ENCODE measurements around the gene CSTPP1.

Gene CSTPP1

DNA sequence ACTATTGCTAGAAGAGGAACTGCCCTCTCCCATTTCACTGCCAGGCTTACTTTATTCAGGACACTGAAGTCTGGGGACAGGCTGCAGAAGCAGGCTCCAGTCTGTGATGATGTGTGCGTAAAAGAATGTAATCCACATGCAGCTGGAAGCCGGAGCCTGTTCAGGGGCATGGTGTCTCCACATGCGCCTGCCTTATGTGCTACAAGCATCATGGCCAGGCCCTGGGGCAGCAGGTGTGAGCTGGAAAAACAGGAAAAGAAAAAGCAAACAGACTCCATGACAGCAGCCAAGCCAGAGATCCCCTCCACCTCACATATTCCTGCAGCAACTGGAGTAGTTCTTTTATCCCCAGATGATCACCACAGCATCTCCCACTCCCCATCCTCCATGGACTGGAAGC lies 206.8 kb downstream of the CSTPP1 start:
- no peak for ATAC-seq

DNA sequence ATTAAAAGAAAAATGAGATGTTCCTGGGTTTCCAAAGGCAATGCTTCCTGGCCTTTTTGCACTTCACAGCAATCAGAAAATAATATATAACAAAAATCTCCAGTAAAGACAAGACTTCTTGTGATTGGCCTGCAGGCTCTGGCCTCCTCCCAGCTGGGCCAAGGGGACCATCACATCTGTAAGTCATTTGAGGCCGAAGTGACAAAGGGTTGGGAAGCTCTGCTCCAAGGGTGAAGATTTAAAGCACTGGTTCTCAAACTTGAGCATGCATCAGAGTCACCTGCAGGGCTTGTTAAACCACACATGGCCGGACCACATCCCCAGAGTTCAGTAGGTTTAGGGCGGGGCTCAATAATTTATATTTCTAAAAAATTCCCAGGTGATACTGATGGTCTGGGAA lies 208.0 kb downstream of the CSTPP1 start:
- ATAC-seq: no peak

DNA sequence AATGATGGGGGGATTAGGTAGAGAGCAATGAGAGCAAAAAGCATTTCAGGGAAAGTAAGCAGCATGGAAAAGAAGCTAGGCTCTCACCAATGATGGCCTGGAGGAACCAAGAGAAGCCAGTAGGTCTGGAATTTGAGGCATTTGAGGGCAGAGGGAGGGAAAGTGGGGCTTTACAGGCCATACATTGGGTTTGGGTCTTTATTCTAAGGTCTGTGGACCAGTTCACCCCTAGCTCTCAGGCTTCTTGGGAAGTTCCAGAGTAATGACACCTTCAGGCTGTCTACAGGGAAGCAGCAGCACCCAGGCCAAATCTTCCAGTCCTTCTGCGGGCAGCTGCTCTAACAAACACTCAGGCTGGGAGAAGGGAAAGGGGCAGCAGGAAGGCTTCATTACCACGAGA lies 210.7 kb downstream of the CSTPP1 start:
- no peak for ATAC-seq

DNA sequence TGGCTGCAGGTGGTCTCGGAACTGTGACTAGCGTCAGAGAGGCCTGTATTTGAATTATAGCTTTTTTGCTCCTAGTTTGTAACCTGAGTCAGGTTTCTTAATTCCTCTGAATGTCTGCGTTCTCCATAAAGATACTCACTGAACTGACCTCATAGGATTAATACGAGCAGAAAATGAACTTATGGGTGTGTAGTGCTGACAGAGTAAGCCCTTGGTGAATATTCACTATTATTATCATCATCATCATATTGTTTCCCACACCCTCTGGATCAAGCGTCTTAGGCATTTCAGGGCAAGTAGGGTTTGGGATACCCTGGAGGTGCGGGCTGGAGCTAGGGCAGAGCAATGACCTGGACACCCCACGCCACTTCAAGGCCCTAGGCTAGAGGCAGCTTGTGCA lies 211.1 kb downstream of the CSTPP1 start:
- no peak for ATAC-seq

DNA sequence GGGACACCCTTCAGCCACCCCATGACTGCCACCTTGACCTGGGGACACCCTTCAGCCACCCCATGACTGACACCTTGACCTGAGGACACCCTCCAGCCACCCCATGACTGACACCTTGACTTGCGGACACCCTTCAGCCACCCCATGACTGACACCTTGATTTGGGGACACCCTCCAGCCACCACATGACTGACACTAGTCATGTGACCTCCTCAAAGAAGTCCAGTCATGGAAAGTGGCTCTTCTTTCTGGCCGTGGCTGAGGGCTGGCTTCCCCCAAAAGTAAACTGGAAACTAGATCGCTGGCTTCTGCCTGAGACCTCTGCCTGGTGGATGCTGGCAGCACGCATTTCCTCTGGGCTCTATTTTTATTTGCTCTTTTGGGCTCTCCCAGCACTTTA lies 211.7 kb downstream of the CSTPP1 start:
- no peak for ATAC-seq

DNA sequence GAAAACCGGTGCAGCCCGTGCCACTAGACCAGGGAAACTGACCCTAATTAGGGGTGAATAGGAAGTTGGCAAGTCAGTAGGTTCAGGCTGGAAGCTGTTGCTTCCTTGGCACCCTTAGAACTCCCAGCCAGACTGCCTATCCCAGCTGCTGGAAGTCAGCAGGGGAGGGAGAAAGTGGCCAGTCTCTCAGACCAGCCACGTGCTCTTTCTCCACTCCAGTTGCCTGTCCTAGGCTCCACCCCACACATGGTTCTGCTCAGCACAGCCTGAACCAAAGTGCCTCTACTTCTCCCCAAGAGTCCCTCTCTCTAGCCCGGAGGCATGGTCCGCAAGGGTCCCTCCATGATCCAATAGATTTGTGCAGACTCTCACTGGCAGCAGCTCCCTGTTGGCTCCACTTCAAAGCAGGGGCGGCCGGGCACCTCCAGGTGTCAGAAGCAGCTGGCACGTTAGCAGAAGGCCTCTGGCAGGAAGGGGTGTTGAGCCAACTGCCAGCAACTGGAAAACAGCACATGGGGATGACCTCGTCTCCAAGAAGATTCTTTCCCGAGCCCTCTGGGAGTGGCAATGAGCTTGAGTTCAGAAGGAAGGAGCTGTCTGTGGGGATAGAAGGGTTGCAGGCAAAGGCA lies 212.5 kb downstream of the CSTPP1 start:
- no peak for ATAC-seq

DNA sequence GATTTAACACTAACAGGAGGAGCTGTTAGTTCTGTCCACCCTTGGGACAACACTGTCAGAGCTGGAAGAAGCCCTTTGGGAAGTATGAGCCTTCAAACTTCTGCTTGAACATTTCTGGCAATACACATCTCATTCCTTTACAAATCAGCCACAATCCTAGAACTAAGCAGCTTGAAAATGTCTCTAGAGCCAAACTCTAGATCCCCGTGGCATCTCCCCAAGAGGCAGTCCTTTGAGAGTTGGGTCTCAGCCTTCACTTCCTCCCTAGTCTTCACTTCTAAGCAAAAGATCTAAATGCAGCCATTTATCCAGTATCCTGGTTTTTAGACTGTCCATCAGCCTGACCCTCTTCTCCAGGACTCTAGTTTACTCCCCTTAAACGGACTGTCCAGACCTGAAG lies 213.2 kb downstream of the CSTPP1 start:
- no peak for ATAC-seq

DNA sequence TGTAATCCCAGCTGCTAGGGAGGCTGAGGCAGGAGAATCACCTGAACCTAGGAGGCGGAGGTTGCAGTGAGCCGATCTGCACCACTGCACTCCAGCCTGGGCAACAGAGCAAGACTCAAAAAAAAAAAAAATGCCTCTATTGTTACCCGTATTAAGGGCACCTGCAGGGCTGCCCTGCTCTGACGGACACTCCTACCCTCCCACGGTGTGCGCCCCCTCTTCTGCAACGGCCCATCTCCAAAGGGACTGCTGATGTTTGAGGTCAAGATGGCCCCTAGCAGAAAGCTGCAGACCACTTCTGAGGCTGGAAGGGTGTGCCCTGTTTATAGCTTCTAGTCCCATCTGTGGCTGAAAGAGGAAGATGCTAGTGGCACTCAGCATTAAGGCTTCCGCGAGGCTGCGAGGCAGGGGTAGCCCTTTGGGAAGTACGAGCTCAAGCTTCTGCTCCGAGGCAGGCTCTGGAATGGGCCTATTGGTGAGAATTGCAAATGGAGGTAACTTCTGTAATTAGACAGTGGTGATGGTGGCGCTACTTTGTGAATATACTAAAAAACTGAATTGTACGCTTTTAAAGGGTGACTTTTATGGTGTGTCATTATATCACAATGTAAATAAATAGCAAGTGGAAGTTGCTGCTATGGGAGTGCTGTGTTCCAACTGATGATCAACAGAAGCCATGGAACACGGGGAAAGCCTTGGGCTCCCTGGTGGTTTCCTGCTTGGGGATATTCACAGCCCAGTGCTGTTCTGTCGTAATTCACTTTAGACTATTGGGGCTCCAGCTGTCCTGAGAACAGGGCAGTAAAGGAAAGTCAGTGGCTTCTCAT lies 215.8 kb downstream of the CSTPP1 start:
- no peak for ATAC-seq

DNA sequence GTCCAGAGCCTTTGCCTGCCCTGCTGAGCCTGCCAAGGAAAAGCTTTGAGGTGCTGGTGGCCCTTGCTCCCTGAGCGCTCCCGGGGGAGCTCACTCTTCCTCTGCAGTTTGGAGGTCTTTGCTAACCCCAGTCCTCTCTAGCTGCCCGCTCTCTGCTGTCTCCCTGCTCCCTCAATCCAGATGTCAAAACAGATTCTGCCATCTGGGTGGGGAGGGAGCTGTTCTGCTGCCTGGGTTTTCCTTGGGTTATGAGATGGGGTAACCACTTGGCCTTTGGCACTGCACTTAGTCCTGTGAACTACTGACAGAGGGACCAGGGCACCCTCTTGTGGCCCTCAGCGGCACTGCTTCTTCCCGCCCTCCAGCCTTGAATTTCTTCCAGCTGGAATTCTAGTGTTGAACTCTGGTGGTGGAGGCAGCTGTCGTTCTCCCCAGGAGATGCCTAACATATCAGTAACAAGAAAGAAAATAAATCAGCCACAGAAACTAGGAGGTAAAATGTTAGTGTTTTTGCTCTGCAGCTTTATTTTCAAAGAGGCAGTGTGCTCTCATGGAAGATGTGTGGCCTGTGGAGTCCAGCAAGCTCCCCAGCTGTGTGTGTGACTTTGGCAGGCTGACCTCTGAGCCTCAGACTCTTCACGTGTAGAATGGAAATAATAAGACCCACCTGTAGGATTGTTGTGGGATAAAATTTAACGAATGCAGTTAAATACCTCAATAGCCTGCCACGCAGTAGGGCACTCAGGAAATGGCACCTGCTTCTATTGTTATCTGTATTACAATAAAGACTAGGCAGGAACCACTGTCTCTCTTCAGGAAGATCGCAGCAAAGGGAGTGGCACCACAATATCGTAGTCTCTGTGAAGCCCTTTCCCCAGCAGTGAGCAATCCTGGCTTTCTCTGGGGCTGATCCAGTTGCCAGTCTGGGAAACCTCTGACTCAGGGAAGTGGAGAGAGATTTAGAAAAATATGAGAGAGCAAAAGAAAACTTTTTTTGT lies 216.7 kb downstream of the CSTPP1 start:
- peak; percentile 58 to 65 for ATAC-seq

DNA sequence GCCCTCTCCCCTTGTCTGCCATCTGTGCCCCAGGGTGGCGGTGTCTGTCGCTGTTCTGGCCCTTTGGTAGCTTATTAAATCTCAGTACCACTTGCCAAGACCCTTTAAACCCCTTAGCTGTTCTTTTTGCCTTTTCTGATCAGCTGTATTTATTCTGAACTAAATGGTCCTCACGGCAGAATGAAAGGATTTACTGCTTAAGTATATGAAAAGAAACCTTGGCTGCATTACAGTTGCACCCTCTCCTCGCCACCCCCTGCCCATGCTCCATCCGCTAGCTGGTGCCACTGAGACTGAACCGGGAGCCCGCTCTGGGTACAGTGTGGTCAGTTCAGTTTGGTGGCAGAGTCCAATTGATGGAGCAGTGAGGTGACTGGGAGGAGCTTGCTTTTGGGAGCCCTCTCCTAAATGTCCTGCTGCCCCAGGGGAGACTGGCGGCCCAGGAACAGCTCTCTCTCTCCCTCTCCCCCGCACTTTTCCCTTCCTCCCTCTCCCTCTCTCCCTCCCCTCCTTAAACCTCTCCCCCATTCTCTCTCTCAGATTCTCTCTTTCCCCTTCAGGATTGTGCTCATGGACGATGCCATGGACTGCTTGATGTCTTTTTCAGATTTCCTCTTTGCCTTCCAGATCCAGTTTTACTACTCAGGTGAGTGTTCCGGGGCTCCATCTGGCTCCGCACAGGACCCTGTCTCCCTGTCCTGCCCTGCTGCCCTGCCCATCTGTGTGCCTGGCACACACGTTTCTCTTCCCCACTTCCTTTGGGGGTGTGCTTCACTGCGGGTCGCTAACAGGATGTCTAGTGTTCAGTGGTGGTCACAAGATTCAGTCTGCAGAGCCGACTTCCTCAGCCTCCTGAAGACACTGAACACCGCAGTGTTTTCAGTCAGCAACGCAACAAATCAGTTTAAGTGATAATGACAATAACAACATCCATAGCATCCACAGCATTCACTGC lies 218.3 kb downstream of the CSTPP1 start:
- peak; percentile 47 to 58 for ATAC-seq

DNA sequence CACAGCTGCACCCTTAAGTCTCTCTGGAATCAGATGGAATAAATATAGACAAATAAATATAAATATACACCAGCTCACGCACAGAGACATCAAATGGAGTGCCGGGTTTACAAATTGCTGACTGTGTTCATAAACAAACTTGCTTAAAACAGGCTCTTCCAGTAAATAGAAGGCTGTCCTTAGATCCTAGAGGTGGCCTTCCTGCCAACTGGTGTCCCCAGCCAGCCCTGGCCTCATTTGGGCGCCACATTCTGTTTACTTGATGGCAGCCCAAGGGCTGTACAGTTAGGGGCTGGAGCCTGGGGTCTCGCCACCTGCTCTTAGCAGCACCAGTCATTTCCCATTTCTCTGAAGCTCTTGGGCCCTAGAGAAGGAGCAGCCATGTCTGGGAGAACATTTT lies 219.3 kb downstream of the CSTPP1 start:
- ATAC-seq: no peak

DNA sequence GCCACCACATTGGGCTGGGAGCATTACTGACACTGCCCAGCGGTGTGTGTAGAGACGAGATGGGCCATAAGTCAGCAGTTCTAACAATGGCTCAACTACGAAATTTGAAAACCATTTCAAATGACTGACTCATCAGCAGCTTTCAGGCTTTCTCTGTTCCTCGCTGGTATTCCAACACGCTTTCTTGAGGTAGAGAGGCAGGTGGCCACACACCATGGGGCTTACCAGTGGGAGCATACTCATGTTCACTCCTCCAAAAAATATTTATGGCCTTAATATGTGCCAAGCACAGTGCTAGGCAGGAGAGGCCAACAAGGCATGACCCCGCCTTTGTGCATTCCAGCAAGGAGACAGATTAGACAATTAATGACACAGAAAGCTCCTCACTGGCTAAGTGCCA lies 219.8 kb downstream of the CSTPP1 start:
- no peak for ATAC-seq

DNA sequence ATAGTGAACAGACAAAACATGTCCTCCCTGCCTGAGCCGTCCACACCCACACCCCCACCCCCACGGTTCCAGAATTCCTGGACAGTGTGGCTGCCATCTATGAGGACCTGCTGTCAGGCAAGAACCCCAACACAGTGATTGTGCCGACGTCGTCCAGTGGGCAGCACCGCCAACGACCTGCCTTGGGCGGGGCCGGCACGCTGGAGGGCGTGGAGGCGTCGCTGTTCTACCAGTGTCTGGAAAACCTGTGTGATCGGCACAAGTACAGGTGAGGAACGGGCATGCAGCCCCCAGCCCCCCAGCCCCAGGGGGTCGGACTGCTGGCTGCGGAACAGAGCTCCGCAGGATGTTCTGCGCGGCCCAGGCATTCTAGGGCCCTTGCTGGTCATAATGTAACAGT lies 220.4 kb downstream of the CSTPP1 start:
- no peak for ATAC-seq

DNA sequence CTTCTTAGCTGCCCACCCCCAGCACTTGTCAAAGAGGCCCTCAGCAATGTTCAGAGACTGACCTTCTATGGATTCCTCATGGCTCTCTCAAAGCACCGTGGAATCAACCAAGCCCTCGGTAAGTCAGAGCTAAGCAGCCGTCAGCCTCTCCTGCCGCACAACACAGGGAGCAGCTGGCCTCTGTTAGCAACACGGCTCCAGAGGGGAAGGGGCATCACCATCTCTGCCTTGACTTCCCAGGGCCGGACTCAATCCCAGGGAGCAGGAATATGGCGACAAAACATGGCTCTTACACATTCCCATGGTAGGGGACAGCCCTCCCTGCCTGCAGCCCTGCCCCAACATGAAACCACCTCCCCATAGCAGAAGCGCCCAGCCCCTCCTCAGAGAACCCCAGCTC lies 221.2 kb downstream of the CSTPP1 start:
- ATAC-seq: no peak

DNA sequence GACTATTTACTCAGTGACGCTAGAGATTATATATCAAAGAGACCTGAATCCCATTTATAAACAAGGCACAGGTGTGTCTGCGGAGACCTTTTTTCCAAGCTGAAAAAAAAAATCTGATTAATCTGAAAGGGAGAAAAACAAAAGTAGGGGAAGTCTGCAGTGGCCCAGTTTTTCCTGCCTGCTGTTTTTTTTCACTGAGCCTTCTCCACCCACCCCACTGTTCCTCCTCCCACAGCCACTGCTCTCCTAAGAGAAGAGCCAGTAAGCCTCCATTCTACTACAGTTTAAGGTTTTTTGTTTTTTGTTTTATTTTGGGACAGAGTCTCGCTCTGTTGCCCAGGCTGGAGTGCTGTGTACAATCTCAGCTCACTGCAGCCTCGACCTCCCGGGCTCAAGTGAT lies 221.7 kb downstream of the CSTPP1 start:
- ATAC-seq: no peak

DNA sequence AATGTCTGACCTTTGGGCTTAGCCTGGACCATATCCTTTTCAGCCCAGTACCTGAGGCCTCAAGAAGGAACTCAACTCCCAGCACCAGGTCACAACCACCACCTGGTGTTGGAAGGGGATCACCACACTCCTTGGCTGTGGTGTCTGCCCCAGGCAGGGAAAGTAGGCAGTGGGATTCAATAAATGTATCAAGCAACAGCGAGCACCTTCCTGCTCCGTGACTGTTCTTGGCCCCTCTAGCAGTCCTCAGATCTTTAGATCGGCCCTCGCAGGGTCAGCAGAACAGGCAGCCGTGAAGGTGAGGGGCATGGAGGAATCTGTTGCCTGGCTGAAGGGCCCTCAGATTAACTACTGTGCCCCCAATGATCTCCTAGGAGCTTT lies 224.2 kb downstream of the CSTPP1 start:
- ATAC-seq: no peak

DNA sequence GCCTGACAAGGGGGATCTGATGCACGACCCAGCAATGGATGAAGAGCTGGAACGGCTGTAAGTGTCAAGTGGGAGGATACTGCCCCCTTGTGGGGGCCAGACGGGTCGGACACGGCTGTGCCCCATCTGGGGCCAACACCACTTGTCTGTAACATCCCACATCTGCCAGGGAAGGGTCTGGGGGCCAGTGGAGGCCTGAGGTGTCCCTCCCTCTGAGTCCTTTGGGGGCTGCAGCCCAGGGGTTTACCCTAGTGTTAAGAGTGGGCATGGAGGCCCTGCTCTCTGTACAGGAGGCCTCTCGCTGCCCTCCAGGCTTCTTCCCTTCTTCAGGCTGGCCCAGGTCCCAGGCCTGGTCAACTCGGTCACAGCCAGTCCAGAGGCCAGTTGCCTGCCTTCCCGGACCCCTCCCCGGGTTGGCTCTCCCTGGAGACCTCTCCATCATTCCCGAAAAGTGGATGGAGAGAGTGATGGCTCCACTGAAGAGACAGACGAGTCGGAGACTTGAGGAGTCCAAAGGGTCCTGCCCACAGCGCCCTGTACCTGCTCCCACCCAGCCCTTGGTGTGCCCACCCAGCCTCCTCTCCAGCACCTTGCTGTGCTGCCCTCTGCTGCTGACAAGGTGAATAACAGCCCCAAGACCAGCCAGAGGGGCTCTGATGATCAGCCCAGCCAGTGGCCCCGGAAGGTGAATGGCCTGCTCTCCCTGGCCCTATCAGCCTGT lies 224.7 kb downstream of the CSTPP1 start:
- peak; percentile 74 to 82 for ATAC-seq

DNA sequence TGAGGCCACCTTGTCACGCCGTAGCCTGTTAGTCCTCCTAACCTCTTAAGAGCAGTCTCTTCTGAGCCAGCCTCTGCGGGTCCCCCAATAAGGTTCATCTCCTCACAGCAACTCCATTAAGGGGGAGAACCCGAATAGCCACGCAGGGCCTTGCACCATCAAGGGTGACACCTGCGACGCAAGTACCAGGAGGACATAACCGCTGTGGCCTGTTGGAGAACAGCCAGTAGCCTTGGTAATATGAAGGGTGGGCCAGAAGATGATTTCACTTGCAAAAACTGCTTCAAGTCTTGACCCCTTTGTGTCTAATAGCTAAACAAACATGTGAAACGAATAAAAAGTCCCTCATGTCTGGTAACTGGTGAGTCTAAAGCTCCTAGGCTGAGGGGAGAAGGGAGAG lies 225.3 kb downstream of the CSTPP1 start:
- no peak for ATAC-seq

DNA sequence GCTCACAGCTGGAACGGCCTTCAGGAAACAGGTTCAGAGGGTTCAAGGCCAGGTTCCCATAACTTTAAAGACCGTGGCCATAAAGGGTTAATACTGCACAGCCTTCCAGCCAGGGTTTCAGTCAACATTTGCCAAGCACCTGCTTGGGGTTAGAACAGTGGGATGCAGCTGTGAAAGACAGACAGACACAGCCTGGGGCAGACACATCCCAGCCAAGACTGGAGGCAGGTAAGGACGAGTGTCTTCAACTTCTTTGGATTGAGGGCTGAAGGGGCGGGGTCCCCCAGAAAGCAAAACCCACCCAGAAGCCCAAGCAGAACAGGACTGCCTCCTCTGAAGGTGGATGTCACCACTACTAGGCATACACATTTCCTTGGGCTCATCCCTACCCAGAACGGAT lies 225.9 kb downstream of the CSTPP1 start:
- no peak for ATAC-seq

DNA sequence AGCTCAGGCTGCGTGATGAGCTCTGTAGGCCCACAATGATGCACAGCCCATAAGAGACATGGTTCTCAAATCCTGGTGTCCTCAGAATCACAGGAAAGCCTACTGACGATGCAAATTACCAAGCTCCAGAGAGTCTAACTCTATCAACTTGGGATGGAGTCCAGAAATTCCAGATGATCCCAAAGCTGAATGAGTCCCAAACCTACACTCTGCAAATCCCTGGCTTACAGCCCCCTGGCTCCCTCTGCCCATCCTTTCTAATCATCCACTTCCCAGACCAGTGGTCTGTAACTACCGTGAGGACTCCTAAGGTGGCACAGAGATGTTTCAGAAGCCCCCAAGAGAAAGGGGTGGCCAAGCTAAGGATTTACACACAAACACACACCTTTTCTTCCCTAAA lies 226.6 kb downstream of the CSTPP1 start:
- ATAC-seq: no peak

DNA sequence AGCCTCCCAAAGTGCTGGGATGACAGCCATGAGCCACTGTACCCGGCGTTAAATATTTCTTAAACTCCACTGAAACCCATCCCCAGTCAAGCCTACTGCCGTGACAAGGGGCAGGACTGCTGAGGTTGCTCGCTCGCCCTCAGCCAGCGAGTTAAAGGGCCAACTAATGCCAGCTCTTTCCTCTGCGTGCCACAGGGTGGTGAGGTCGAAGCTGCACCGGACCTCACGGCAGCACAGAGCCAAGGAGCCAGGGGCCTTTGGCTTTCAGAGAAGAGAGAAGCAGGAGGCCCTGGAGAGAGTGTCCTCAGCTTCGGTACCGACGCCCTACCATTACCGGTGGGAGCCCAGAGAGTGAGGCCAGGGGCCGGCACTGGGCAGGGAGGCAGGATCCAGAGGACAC lies 227.3 kb downstream of the CSTPP1 start:
- ATAC-seq: no peak

DNA sequence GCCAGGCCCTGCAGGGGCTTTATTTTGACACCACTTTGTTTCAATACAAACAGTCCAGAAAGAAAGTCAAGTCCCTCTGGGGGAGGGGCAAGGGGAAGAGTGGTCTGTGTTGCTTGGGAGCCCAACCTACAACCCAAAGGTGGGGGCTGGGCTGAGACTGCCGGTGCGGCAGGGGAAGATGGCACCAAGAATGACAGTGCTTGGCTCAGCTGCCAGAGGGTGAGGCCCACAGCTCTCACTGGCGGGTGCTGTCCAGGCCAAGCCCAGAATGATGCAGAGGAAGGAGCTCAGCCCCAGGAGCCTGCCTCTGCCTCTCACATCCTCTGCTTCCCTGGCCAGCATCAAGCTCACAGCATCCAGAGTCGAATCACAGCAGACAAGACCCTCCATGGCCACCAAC lies 227.8 kb downstream of the CSTPP1 start:
- no peak for ATAC-seq

Data from activated CD4-positive, CD25-positive, alpha-beta regulatory T cell treated with anti-CD3 and anti-CD28 coated beads, Interleukin-2, amount 50 U/mL, for 24 hours (primary cell).